Bronchial epithelial cell (primary cell): Measurements from ENCODE around the gene SCFD1. TPM values are rescaled to one million over a fixed set of nuclear protein-coding genes. Genes with fewer than 3 reads are reported as not detected.
A peak's percentile ranks its signal among the peaks of the same experiment; 100 is the strongest.
"Not testable (repeated sequence)": the region's sequence is repeated elsewhere in the genome, so short reads cannot be mapped to it uniquely, and the experiment has no call there.

ENCODE experiments used
- DNase-seq: peaks from one replicate; pipeline ENCODE4 v3.0.0-alpha.2; 2010; ENCODE audit warnings: low read depth
- FAIRE-seq: peaks from 2 replicates; lab custom pipeline; 2011; peaks lifted over from hg19 to GRCh38; lab: Jason Lieb, UNC
- H3K27me3 ChIP-seq: 2 replicates; pipeline ENCODE4 v1.5.1; 2011; ENCODE audit warnings: low read length; ENCODE audit not compliant: control insufficient read depth, insufficient read depth
- H3K36me3 ChIP-seq: 2 replicates; pipeline ENCODE4 v1.5.1; 2011; ENCODE audit warnings: low read length; ENCODE audit not compliant: control insufficient read depth, insufficient read depth
- H3K4me3 ChIP-seq: 2 replicates; pipeline ENCODE4 v1.5.1; 2011; ENCODE audit warnings: mild to moderate bottlenecking, low read depth, low read length, control low read depth
- CTCF ChIP-seq: IDR thresholded peaks from 2 replicates; pipeline ENCODE4 v1.5.1; 2011; ENCODE audit warnings: mild to moderate bottlenecking, moderate library complexity, low read length, control low read depth, inconsistent platforms; ENCODE audit not compliant: insufficient read depth, severe bottlenecking
- total RNA-seq: library from RNA; depleted of rRNA; stranded (reverse); fragments of >200 nt; gene quantifications from 2 replicates; pipeline ENCODE4 v1.2.1, GENCODE V29; 2014

Gene SCFD1
- total RNA-seq, 1 donor from 2014 or later: 101 TPM

- no peak for FAIRE-seq
- peak; percentile 29 for DNase-seq
These were observed 672 bp upstream of the SCFD1 start for GRCh38 chr14:30621354-30621939.

GRCh38 chr14:30623412-30624131, 1.5 kb downstream of the SCFD1 start:
- TF ChIP-seq CTCF: no peak
- peaks cover 3% of the 10 kb centered on the region for H3K36me3 ChIP-seq
- no peak for FAIRE-seq

More at GRCh38 chr14:30621354-30621939, 672 bp upstream of the SCFD1 start:
- Histone ChIP-seq H3K36me3 (peaks cover under 1% of the 10 kb centered on the region), H3K27me3 (no peaks in the 10 kb centered on the region), H3K4me3 (peak overlapping the region; percentile 51)
- no peak for TF ChIP-seq CTCF

GRCh38 chr14:30624132-30624423, 2.0 kb downstream of the SCFD1 start:
- H3K27me3 ChIP-seq: no peaks in the 10 kb centered on the region
- no peak for TF ChIP-seq CTCF
- peaks cover 3% of the 10 kb centered on the region for H3K36me3 ChIP-seq
- no peak for DNase-seq
- H3K4me3 ChIP-seq: no peak overlapping the region
- FAIRE-seq: no peak

More at GRCh38 chr14:30623412-30624131, 1.5 kb downstream of the SCFD1 start:
- Histone ChIP-seq H3K4me3 (peak overlapping the region; percentile 51), H3K27me3 (no peaks in the 10 kb centered on the region)
- DNase-seq: no peak

- no peak overlapping the region for H3K4me3 ChIP-seq
- DNase-seq: no peak
- TF ChIP-seq CTCF: no peak
- no peaks in the 10 kb centered on the region for H3K27me3 ChIP-seq
- H3K36me3 ChIP-seq: peaks cover 3% of the 10 kb centered on the region
- no peak for FAIRE-seq
These were observed 3.4 kb downstream of the SCFD1 start for GRCh38 chr14:30625533-30625932.

GRCh38 chr14:30629432-30629831, 7.3 kb downstream of the SCFD1 start:
- not testable (repeated sequence) for H3K4me3 ChIP-seq, H3K36me3 ChIP-seq, FAIRE-seq, H3K27me3 ChIP-seq
- DNase-seq: peak; percentile 51

GRCh38 chr14:30630248-30630647, 8.1 kb downstream of the SCFD1 start:
- FAIRE-seq (no peak), DNase-seq (no peak)
- no peak overlapping the region for H3K4me3 ChIP-seq
- TF ChIP-seq CTCF: no peak
- peaks cover 4% of the 10 kb centered on the region for H3K36me3 ChIP-seq
- H3K27me3 ChIP-seq: no peaks in the 10 kb centered on the region
